A549 (cell line): ENCODE data around the gene XRCC3. TPM values are rescaled to one million over a fixed set of nuclear protein-coding genes. Genes with fewer than 3 reads are reported as not detected.

Source experiments
- ATAC-seq, 2 experiments: fragments of 200-7000 bp in 1 of 2; fragments of >200 bp in 1 of 2; cut with Nextera tagmentation in 1 of 2; cut with Tn5 transposase in 1 of 2; 3 replicates each; pipeline versions ENCODE4 v1.8.0 to v1.9.1; 2018 to 2020; ENCODE audit warnings: mild to moderate bottlenecking in 1 of 2, moderate library complexity in 1 of 2
- CTCF ChIA-PET: fragments of 300-600 bp; sonication (Branson Sonifier 250); formaldehyde crosslinking; extraction: SDS; loops from one replicate; lab custom pipeline; 2021; ENCODE audit warnings: antibody characterized with exemption, inconsistent platforms; lab: Yijun Ruan, JAX
- POLR2A ChIA-PET: fragments of 350-600 bp; formaldehyde crosslinking; extraction: SDS; loops from one replicate; lab custom pipeline; 2021; ENCODE audit warnings: antibody characterized with exemption, inconsistent platforms; lab: Yijun Ruan, JAX
- DNase-seq, 2 experiments: peaks; one replicate each; pipeline versions ENCODE4 v3.0.0 to v3.0.0-alpha.2; 2011 to 2016; ENCODE audit warnings: low read depth in 1 of 2, low spot score in 1 of 2
- FAIRE-seq: peaks from 2 replicates; lab custom pipeline; 2011; peaks lifted over from hg19 to GRCh38; lab: Jason Lieb, UNC
- H3K27ac ChIP-seq, 2 experiments: fragments of >200 bp; sonication (Bioruptor Twin); formaldehyde crosslinking; 3 replicates each; pipeline ENCODE4 v1.5.1; 2016 to 2017
- H3K4me1 ChIP-seq: fragments of >200 bp; sonication (Bioruptor Twin); formaldehyde crosslinking; 3 replicates; pipeline ENCODE4 v1.6.1; 2016
- H3K4me2 ChIP-seq: fragments of >200 bp; sonication (Bioruptor Twin); formaldehyde crosslinking; 3 replicates; pipeline ENCODE4 v1.6.1; 2016
- H3K4me3 ChIP-seq: fragments of >200 bp; sonication (Bioruptor Twin); formaldehyde crosslinking; 3 replicates; pipeline ENCODE4 v1.5.1; 2016
- H3K9me3 ChIP-seq: fragments of >200 bp; sonication (Bioruptor Twin); formaldehyde crosslinking; 3 replicates; pipeline ENCODE4 v1.6.1; 2016
- CBX2 ChIP-seq: fragments of 200-600 bp; sonication (generic); IDR thresholded peaks from 2 replicates; pipeline ENCODE4 v1.6.1; 2016; ENCODE audit warnings: low read depth, mild to moderate bottlenecking, borderline replicate concordance
- CEBPB ChIP-seq, 2 experiments: fragments of >200 bp in 1 of 2; sonication (Bioruptor Twin) in 1 of 2; formaldehyde crosslinking in 1 of 2; IDR thresholded peaks; 2 replicates each; pipeline ENCODE4 v1.6.1; 2012 to 2016
- CHD4 ChIP-seq: fragments of 200-600 bp; sonication (generic); IDR thresholded peaks from 2 replicates; pipeline ENCODE4 v1.6.1; 2016; ENCODE audit warnings: antibody characterized with exemption, mild to moderate bottlenecking, borderline replicate concordance
- CTCF ChIP-seq: fragments of >200 bp; sonication (Bioruptor Twin); formaldehyde crosslinking; IDR thresholded peaks from 3 replicates; pipeline ENCODE4 v1.5.1; 2016
- E2F6 ChIP-seq: IDR thresholded peaks from 2 replicates; pipeline ENCODE4 v1.6.1; 2012; ENCODE audit warnings: low read depth, borderline replicate concordance
- EHF ChIP-seq: fragments of 250-450 bp; sonication (Bioruptor Pico); IDR thresholded peaks from 2 replicates; pipeline ENCODE4 v1.5.0; 2020; ENCODE audit warnings: mild to moderate bottlenecking
- FOXS1 ChIP-seq: fragments of 250-450 bp; sonication (Bioruptor Pico); IDR thresholded peaks from 2 replicates; pipeline ENCODE4 v1.5.0; 2020; ENCODE audit warnings: mild to moderate bottlenecking, moderate library complexity
- GATA3 ChIP-seq: IDR thresholded peaks from 2 replicates; pipeline ENCODE4 v1.6.1; 2012; ENCODE audit warnings: borderline replicate concordance
- HOXA7 ChIP-seq: fragments of 250-450 bp; sonication (Bioruptor Pico); IDR thresholded peaks from 2 replicates; pipeline ENCODE4 v1.5.0; 2020; ENCODE audit warnings: mild to moderate bottlenecking, moderate library complexity
- HOXB13 ChIP-seq: fragments of 250-450 bp; sonication (Bioruptor Pico); IDR thresholded peaks from 2 replicates; pipeline ENCODE4 v1.5.0; 2020; ENCODE audit warnings: low read depth, mild to moderate bottlenecking, moderate library complexity
- JUNB ChIP-seq: fragments of >200 bp; sonication (Bioruptor Twin); formaldehyde crosslinking; IDR thresholded peaks from 2 replicates; pipeline ENCODE4 v1.6.1; 2016
- KDM1A ChIP-seq: fragments of 200-600 bp; sonication (generic); IDR thresholded peaks from 2 replicates; pipeline ENCODE4 v1.6.1; 2016; ENCODE audit warnings: low read depth, mild to moderate bottlenecking
- MAFK ChIP-seq: fragments of 450-650 bp; IDR thresholded peaks from 2 replicates; pipeline ENCODE4 v1.6.1; 2014; ENCODE audit not compliant: partially characterized antibody
- NPAS2 ChIP-seq: fragments of 250-450 bp; sonication (Bioruptor Pico); IDR thresholded peaks from 2 replicates; pipeline ENCODE4 v1.8.0; 2022; ENCODE audit warnings: mild to moderate bottlenecking, moderate library complexity, borderline replicate concordance
- POLR2AphosphoS2 ChIP-seq: conservative IDR thresholded peaks from 2 replicates; pipeline ENCODE4 v1.6.1; 2012; ENCODE audit warnings: low read length, improper control_type of control experiment, inconsistent platforms
- RAD21 ChIP-seq, 2 experiments: fragments of >200 bp in 1 of 2; sonication (Bioruptor Twin) in 1 of 2; formaldehyde crosslinking in 1 of 2; IDR thresholded peaks in 1 of 2; conservative IDR thresholded peaks in 1 of 2; 2 replicates in 1 of 2; 3 replicates in 1 of 2; pipeline ENCODE4 v1.6.1; 2012 to 2018; ENCODE audit warnings: inconsistent platforms in 1 of 2
- RARB ChIP-seq: fragments of 250-450 bp; sonication (Bioruptor Pico); IDR thresholded peaks from 2 replicates; pipeline ENCODE4 v1.8.0; 2021; ENCODE audit warnings: mild to moderate bottlenecking, moderate library complexity
- RFX5 ChIP-seq: fragments of 450-650 bp; IDR thresholded peaks from 2 replicates; pipeline ENCODE4 v1.7.1; 2014; ENCODE audit warnings: antibody characterized with exemption, mild to moderate bottlenecking, moderate library complexity
- SMC3 ChIP-seq: fragments of >200 bp; sonication (Bioruptor Twin); formaldehyde crosslinking; IDR thresholded peaks from 3 replicates; pipeline ENCODE4 v1.6.1; 2018; ENCODE audit warnings: inconsistent platforms
- SREBF2 ChIP-seq: fragments of 450-650 bp; IDR thresholded peaks from 2 replicates; pipeline ENCODE4 v1.6.1; 2014; ENCODE audit warnings: mild to moderate bottlenecking, moderate library complexity
- ZC3H11A ChIP-seq: fragments of 450-650 bp; IDR thresholded peaks from 2 replicates; pipeline ENCODE4 v1.6.1; 2014; ENCODE audit warnings: antibody characterized with exemption, mild to moderate bottlenecking
- ZFP36 ChIP-seq: fragments of 450-650 bp; IDR thresholded peaks from 2 replicates; pipeline ENCODE4 v1.6.1; 2014; ENCODE audit warnings: borderline replicate concordance; ENCODE audit not compliant: partially characterized antibody
- ZNF302 ChIP-seq: fragments of 250-450 bp; sonication (Bioruptor Pico); IDR thresholded peaks from 2 replicates; pipeline ENCODE4 v1.9.0; 2021; ENCODE audit warnings: inconsistent platforms, mild to moderate bottlenecking, moderate library complexity
- WGBS: methylation state at CpG from one replicate; pipeline ENCODE4 v1.1.6; 2017; ENCODE audit errors: missing lambda C conversion rate; 5-methylcytosine and 5-hydroxymethylcytosine counted together
- polyA plus RNA-seq, 4 experiments: library from polyadenylated mRNA; depleted of rRNA in 3 of 4; stranded (reverse); fragments of >200 nt; fragmentation: RNase III in 1 of 4; extraction: RNeasy Plus Mini Kit Qiagen cat#74134 plus additional on column Dnase treatment in 1 of 4; gene quantifications; 2 replicates in 3 of 4; 3 replicates in 1 of 4; pipeline ENCODE4 v1.2.3, GENCODE V29; 2011 to 2017
- TF ChIP-seq, protein P1 (sequence below): fragments of 150-350 bp; IDR thresholded peaks from 2 replicates; pipeline ENCODE4 v1.6.1; 2014; ENCODE audit warnings: low read depth, mild to moderate bottlenecking, low read length

Gene XRCC3
- polyA plus RNA-seq, 2 of the 4 experiments (the other 2 are of a cell fraction), result 23.0 to 28.1 TPM

DNA sequence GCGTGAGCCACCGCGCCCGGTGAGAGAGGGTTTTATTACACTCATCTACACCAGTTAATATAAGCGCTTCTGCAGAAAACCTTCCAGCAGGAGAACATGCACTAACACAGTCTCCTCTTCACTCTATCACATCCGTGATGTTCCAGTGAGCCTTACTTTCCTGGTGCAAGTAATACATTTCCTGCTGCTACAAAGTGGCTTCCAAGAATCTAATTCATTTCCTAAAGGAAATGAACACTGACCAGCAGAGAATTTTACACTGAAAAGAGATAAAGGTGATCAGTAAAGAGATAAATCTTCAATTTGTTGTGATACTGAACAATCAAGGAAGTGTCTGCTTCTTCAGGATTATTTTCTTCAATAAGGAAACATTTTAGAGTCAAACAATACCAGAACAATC lies 39.8 kb upstream of the XRCC3 start:
- CTCF ChIA-PET, result no interaction called here
- FAIRE-seq, result no peak

GRCh38 chr14:103753774-103754173 lies 38.5 kb upstream of the XRCC3 start:
- ChIA-PET POLR2A (no interaction called here), CTCF (interaction anchor here (0.6 to 0.7 kb wide), 2 partner anchors 18 to 21 kb away, joined by 3 read pairs; no protein-coding TSS in a partner anchor)
- Histone ChIP-seq H3K27ac (no peak overlapping the region), H3K4me3 (no peak overlapping the region), H3K4me2 (no peak overlapping the region), H3K4me1 (0 out of 3 replicates have a peak, but pooled peaks cover 4% of the 10 kb centered on the region), H3K9me3 (no peaks in the 10 kb centered on the region)
- TF ChIP-seq CBX2, result no peak
- TF ChIP-seq EHF (CRISPR knock-in tag), result no peak
- TF ChIP-seq RFX5, result no peak
- TF ChIP-seq ZNF302 (CRISPR knock-in tag), result no peak
- TF ChIP-seq RAD21 (conservative IDR thresholded peaks at IDR 0.05 in 1 of 2, IDR thresholded peaks at IDR 0.05 in 1 of 2), result no peak
- TF ChIP-seq NPAS2 (CRISPR knock-in tag), result no peak
- no peak for TF ChIP-seq ZC3H11A
- TF ChIP-seq KDM1A, result no peak
- no peak for TF ChIP-seq E2F6
- TF ChIP-seq POLR2AphosphoS2, result no peak
- no peak for TF ChIP-seq HOXA7 (CRISPR knock-in tag)
- TF ChIP-seq GATA3, result no peak
- no peak for TF ChIP-seq RARB (CRISPR knock-in tag)
- TF ChIP-seq SREBF2, result no peak
- no peak for TF ChIP-seq JUNB
- TF ChIP-seq HOXB13, result no peak
- TF ChIP-seq CHD4, result no peak
- FAIRE-seq (no peak), DNase-seq (no peak), ATAC-seq (no peak)
- WGBS, result 77% methylated on average over 9 of the region's 9 CpGs

More for the DNA sequence above, 39.8 kb upstream of the XRCC3 start:
- ATAC-seq (no peak), DNase-seq (no peak)
- 86% methylated on average over 6 of the region's 6 CpGs for WGBS
- no peak overlapping the region for H3K4me2 ChIP-seq
- H3K4me3 ChIP-seq, result no peak overlapping the region
- TF ChIP-seq, protein P1, sequence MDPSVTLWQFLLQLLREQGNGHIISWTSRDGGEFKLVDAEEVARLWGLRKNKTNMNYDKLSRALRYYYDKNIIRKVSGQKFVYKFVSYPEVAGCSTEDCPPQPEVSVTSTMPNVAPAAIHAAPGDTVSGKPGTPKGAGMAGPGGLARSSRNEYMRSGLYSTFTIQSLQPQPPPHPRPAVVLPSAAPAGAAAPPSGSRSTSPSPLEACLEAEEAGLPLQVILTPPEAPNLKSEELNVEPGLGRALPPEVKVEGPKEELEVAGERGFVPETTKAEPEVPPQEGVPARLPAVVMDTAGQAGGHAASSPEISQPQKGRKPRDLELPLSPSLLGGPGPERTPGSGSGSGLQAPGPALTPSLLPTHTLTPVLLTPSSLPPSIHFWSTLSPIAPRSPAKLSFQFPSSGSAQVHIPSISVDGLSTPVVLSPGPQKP, result no peak
- TF ChIP-seq MAFK (no peak), JUNB (no peak), SMC3 (no peak), ZFP36 (no peak), RFX5 (no peak), CTCF (no peak), FOXS1 (no peak), CEBPB (IDR thresholded peaks at IDR 0.05) (no peak)
- TF ChIP-seq, all 56 proteins: peak for 0
- H3K4me1 ChIP-seq, result 0 out of 3 replicates have a peak, but pooled peaks cover 4% of the 10 kb centered on the region
- no peak overlapping the region for H3K27ac ChIP-seq
- POLR2A ChIA-PET, result no interaction called here
- no peaks in the 10 kb centered on the region for H3K9me3 ChIP-seq
